HepG2 (cell line): ENCODE results near the gene RPLP2.

ENCODE experiments used
- CTCF ChIP-seq: sonication (generic); formaldehyde crosslinking; IDR thresholded peaks from 2 replicates; pipeline ENCODE4 v1.5.0; 2020; ENCODE audit warnings: mild to moderate bottlenecking, missing genetic modification reagents, moderate library complexity
- PCBP1 ChIP-seq: fragments of 200-400 bp; formaldehyde crosslinking; IDR thresholded peaks from 2 replicates; pipeline ENCODE4 v1.6.1; 2017; ENCODE audit warnings: mild to moderate bottlenecking, low read depth, low read length, borderline replicate concordance

GRCh38 chr11:849951-850774 is 40.4 kb downstream of the RPLP2 start:
- TF ChIP-seq CTCF (CRISPR knock-in tag): no peak
- TF ChIP-seq PCBP1: no peak
